Upper lobe of left lung (tissue), 4 donors: Measurements from ENCODE around the gene MCM9.

Source experiments
- CTCF ChIP-seq, 6 experiments: fragments of 450-650 bp in 4 of 6; fragments of 200-600 bp in 2 of 6; sonication (generic) in 2 of 6; IDR thresholded peaks; one replicate each; pipeline ENCODE4 v1.5.1; 2016 to 2019; ENCODE audit warnings: antibody characterized with exemption in 6 of 6
- EP300 ChIP-seq, 4 donors: sonication (generic); formaldehyde crosslinking; IDR thresholded peaks; one replicate each; pipeline ENCODE4 v1.5.1; 2017; ENCODE audit warnings: antibody characterized with exemption in 4 of 4, control low read depth in 2 of 4

- no peak for TF ChIP-seq CTCF (IDR thresholded peaks at IDR 0.05)
- TF ChIP-seq EP300 (IDR thresholded peaks at IDR 0.05): no peak
Measured at GRCh38 chr6:118877806-118878205, 57.2 kb downstream of the MCM9 start.
